Thyroid gland (tissue), 4 donors: ENCODE measurements around the gene TM2D3.

ENCODE experiments used
- CTCF ChIP-seq, 6 experiments: fragments of 200-600 bp in 3 of 6; fragments of 450-650 bp in 3 of 6; sonication (generic) in 3 of 6; IDR thresholded peaks; one replicate each; pipeline ENCODE4 v1.5.1; 2016 to 2019; ENCODE audit warnings: antibody characterized with exemption in 6 of 6, mild to moderate bottlenecking in 2 of 6, inconsistent platforms in 1 of 6, moderate library complexity in 1 of 6
- POLR2A ChIP-seq, 2 donors: fragments of 450-650 bp; IDR thresholded peaks; one replicate each; pipeline ENCODE4 v1.6.1; 2017; ENCODE audit warnings: antibody characterized with exemption in 2 of 2, mild to moderate bottlenecking in 2 of 2, moderate library complexity in 1 of 2

GRCh38 chr15:101612676-101613075 lies 39.5 kb downstream of the TM2D3 start:
- TF ChIP-seq CTCF (IDR thresholded peaks at IDR 0.05): no peak
- TF ChIP-seq POLR2A (IDR thresholded peaks at IDR 0.05): no peak
